ENCODE results near the gene PEX12.

The PEX12 gene

GRCh38 chr17:35587074-35587961 lies 8.9 kb upstream of the PEX12 start, which contains the start of gene AP2B1:
AP2B1 (plus strand) TSS chr17:35587322; CDS start chr17:35594031, 6,709 bp downstream.
- TF ChIP-seq Cebpa-rat (IDR thresholded peaks at IDR 0.05), result no peak; a peak in 2 of 22 replicates
- peaks cover 2 to 21% (median 6%) of the 10 kb centered on the region in 11 experiments; a peak in 9 of 22 replicates for H3K36me3 ChIP-seq
- H3K4me2 ChIP-seq, result peak within 1 kb of the TSS; percentile 83 to 96 (median 90)
- H3K9me3 ChIP-seq (replicated peaks in 1 of 11), result no peaks in the 10 kb centered on the region
- H3K27ac ChIP-seq, result peak within 1 kb of the TSS; percentile 83 to 94 (median 92)
- H3K27me3 ChIP-seq, result no peaks in the 10 kb centered on the region
- H3K4me3 ChIP-seq, result peak within 1 kb of the TSS; percentile 73 to 99 (median 91)
- peak within 1 kb of the TSS; percentile 79 to 96 (median 93) for H3K9ac ChIP-seq
- H3K4me1 ChIP-seq, result peaks cover 18 to 47% (median 22%) of the 10 kb centered on the region in 10 experiments
- peaks cover 3 to 40% (median 27%) of the 10 kb centered on the region in 11 experiments; a peak in 18 of 22 replicates for H4K20me1 ChIP-seq

- peak overlapping the region; percentile 73 to 99 (median 91) for H3K4me3 ChIP-seq
- H3K4me2 ChIP-seq, result peak overlapping the region; percentile 75 to 91 (median 81)
- H3K9me3 ChIP-seq (replicated peaks in 1 of 11), result no peaks in the 10 kb centered on the region
- peak overlapping the region; percentile 79 to 96 (median 93) for H3K9ac ChIP-seq
- H3K4me1 ChIP-seq, result peaks cover 18 to 47% (median 22%) of the 10 kb centered on the region in 10 experiments
- no peaks in the 10 kb centered on the region for H3K27me3 ChIP-seq
- H4K20me1 ChIP-seq, result peaks cover 0 to 33% (median 22%) of the 10 kb centered on the region in 11 experiments; a peak in 14 of 22 replicates
- H3K36me3 ChIP-seq, result peaks cover 0 to 14% (median 6%) of the 10 kb centered on the region in 11 experiments; a peak in 6 of 22 replicates
- peak in 1 of 11 experiments; percentile 65; a peak in 1 of 22 replicates for TF ChIP-seq Cebpa-rat (IDR thresholded peaks at IDR 0.05)
- peak overlapping the region; percentile 83 to 94 (median 92) for H3K27ac ChIP-seq
These were observed 8.2 kb upstream of the PEX12 start for GRCh38 chr17:35586569-35587073.

GRCh38 chr17:35584061-35584460 lies 5.7 kb upstream of the PEX12 start:
- H3K9ac ChIP-seq, result no peak overlapping the region
- no peaks in the 10 kb centered on the region for H3K27me3 ChIP-seq
- H3K4me2 ChIP-seq, result peak overlapping the region in 2 of 11 experiments; percentile 10 to 49; a peak in 2 of 22 replicates
- no peak overlapping the region for H3K27ac ChIP-seq
- H3K4me1 ChIP-seq, result peaks cover 22 to 36% (median 27%) of the 10 kb centered on the region in 10 experiments
- H4K20me1 ChIP-seq, result peaks cover 0 to 8% (median 0%) of the 10 kb centered on the region in 11 experiments; a peak in 4 of 22 replicates
- no peaks in the 10 kb centered on the region for H3K9me3 ChIP-seq (replicated peaks in 1 of 11)
- no peak overlapping the region for H3K4me3 ChIP-seq
- no peaks in the 10 kb centered on the region for H3K36me3 ChIP-seq
- no peak for TF ChIP-seq Cebpa-rat (IDR thresholded peaks at IDR 0.05)

GRCh38 chr17:35578929-35579432 lies 610 bp upstream of the PEX12 start:
- Histone ChIP-seq H3K9ac (peak overlapping the region; percentile 77 to 88 (median 82)), H3K9me3 (replicated peaks in 1 of 11) (no peaks in the 10 kb centered on the region), H4K20me1 (no peaks in the 10 kb centered on the region), H3K27me3 (no peaks in the 10 kb centered on the region), H3K36me3 (peaks cover 14 to 33% (median 21%) of the 10 kb centered on the region in 11 experiments; a peak in 21 of 22 replicates), H3K4me3 (peak overlapping the region; percentile 62 to 81 (median 71)), H3K4me2 (peak overlapping the region; percentile 84 to 98 (median 91)), H3K4me1 (peaks cover 26 to 33% (median 30%) of the 10 kb centered on the region in 10 experiments), H3K27ac (peak overlapping the region; percentile 47 to 87 (median 84))
- no peak for TF ChIP-seq Cebpa-rat (IDR thresholded peaks at IDR 0.05)

GRCh38 chr17:35577830-35578196 lies 558 bp downstream of the PEX12 start:
- no peak for TF ChIP-seq Cebpa-rat (IDR thresholded peaks at IDR 0.05)

GRCh38 chr17:35575759-35576158 lies 2.6 kb downstream of the PEX12 start:
- TF ChIP-seq Cebpa-rat (IDR thresholded peaks at IDR 0.05), result no peak
- H3K9me3 ChIP-seq (replicated peaks in 1 of 11), result no peaks in the 10 kb centered on the region

More at GRCh38 chr17:35577830-35578196, 558 bp downstream of the PEX12 start:
- H3K36me3 ChIP-seq, result peaks cover 25 to 44% (median 33%) of the 10 kb centered on the region in 11 experiments; a peak in 21 of 22 replicates
- peaks cover 22 to 40% (median 29%) of the 10 kb centered on the region in 10 experiments for H3K4me1 ChIP-seq
- no peaks in the 10 kb centered on the region for H3K9me3 ChIP-seq (replicated peaks in 1 of 11)
- H3K27me3 ChIP-seq, result no peaks in the 10 kb centered on the region
- peak overlapping the region; percentile 47 to 87 (median 84) for H3K27ac ChIP-seq
- H3K4me2 ChIP-seq, result peak overlapping the region; percentile 84 to 98 (median 91)
- no peaks in the 10 kb centered on the region; a peak in 1 of 22 replicates for H4K20me1 ChIP-seq
- peak overlapping the region; percentile 62 to 81 (median 71) for H3K4me3 ChIP-seq
- H3K9ac ChIP-seq, result peak overlapping the region; percentile 77 to 88 (median 82)

GRCh38 chr17:35569405-35569804 lies 9.0 kb downstream of the PEX12 start:
- Histone ChIP-seq H4K20me1 (peaks cover 0 to 19% (median 0%) of the 10 kb centered on the region in 11 experiments; a peak in 6 of 22 replicates), H3K4me1 (peaks cover 26 to 49% (median 38%) of the 10 kb centered on the region in 10 experiments), H3K4me3 (peak overlapping the region in 9 of 10 experiments; percentile 76 to 93 (median 88); a peak in 13 of 20 replicates), H3K9me3 (replicated peaks in 1 of 11) (no peaks in the 10 kb centered on the region), H3K4me2 (peak overlapping the region; percentile 82 to 97 (median 90)), H3K27ac (peak overlapping the region in 5 of 11 experiments; percentile 0 to 83 (median 54); a peak in 3 of 22 replicates), H3K36me3 (peaks cover 12 to 35% (median 29%) of the 10 kb centered on the region in 11 experiments; a peak in 21 of 22 replicates), H3K9ac (peak overlapping the region in 10 of 11 experiments; percentile 0 to 89 (median 88); a peak in 13 of 22 replicates), H3K27me3 (no peaks in the 10 kb centered on the region)
- TF ChIP-seq Cebpa-rat (IDR thresholded peaks at IDR 0.05), result no peak

More at GRCh38 chr17:35575759-35576158, 2.6 kb downstream of the PEX12 start:
- H3K27me3 ChIP-seq, result no peaks in the 10 kb centered on the region
- H3K4me1 ChIP-seq, result peaks cover 29 to 51% (median 38%) of the 10 kb centered on the region in 10 experiments
- H3K27ac ChIP-seq, result no peak overlapping the region
- H3K9ac ChIP-seq, result no peak overlapping the region
- peaks cover 25 to 62% (median 44%) of the 10 kb centered on the region in 11 experiments; a peak in 21 of 22 replicates for H3K36me3 ChIP-seq
- H3K4me3 ChIP-seq, result no peak overlapping the region
- no peak overlapping the region for H3K4me2 ChIP-seq
- H4K20me1 ChIP-seq, result peaks cover 0 to 10% (median 0%) of the 10 kb centered on the region in 11 experiments; a peak in 4 of 22 replicates

- Histone ChIP-seq H3K4me1 (peaks cover 26 to 47% (median 38%) of the 10 kb centered on the region in 10 experiments), H3K4me2 (peak overlapping the region; percentile 82 to 97 (median 90)), H3K36me3 (peaks cover 4 to 26% (median 20%) of the 10 kb centered on the region in 11 experiments; a peak in 21 of 22 replicates), H3K27me3 (no peaks in the 10 kb centered on the region), H3K4me3 (peak overlapping the region; percentile 76 to 93 (median 88)), H3K9me3 (replicated peaks in 1 of 11) (no peaks in the 10 kb centered on the region), H4K20me1 (peaks cover 0 to 19% (median 0%) of the 10 kb centered on the region in 11 experiments; a peak in 6 of 22 replicates), H3K9ac (peak overlapping the region; percentile 81 to 89 (median 87)), H3K27ac (peak overlapping the region; percentile 51 to 90 (median 84); a peak in 21 of 22 replicates)
- no peak for TF ChIP-seq Cebpa-rat (IDR thresholded peaks at IDR 0.05)
These were observed 9.8 kb downstream of the PEX12 start for GRCh38 chr17:35568561-35568960.

All from BLaER1 treated with 17β-estradiol and CSF1 and Interleukin-3, amounts not matched to agents 10 nM and 100 nM (cell line).